SHP77 (cell line): ENCODE measurements around the gene BCL7B.
"Not testable (repeated sequence)": the region's sequence is repeated elsewhere in the genome, so short reads cannot be mapped to it uniquely, and the experiment has no call there.

Source experiments
- DNase-seq, 2 experiments: peaks; one replicate each; lab custom pipeline; 2025; lab: John Stamatoyannopoulos, UW

BCL7B gene

DNA sequence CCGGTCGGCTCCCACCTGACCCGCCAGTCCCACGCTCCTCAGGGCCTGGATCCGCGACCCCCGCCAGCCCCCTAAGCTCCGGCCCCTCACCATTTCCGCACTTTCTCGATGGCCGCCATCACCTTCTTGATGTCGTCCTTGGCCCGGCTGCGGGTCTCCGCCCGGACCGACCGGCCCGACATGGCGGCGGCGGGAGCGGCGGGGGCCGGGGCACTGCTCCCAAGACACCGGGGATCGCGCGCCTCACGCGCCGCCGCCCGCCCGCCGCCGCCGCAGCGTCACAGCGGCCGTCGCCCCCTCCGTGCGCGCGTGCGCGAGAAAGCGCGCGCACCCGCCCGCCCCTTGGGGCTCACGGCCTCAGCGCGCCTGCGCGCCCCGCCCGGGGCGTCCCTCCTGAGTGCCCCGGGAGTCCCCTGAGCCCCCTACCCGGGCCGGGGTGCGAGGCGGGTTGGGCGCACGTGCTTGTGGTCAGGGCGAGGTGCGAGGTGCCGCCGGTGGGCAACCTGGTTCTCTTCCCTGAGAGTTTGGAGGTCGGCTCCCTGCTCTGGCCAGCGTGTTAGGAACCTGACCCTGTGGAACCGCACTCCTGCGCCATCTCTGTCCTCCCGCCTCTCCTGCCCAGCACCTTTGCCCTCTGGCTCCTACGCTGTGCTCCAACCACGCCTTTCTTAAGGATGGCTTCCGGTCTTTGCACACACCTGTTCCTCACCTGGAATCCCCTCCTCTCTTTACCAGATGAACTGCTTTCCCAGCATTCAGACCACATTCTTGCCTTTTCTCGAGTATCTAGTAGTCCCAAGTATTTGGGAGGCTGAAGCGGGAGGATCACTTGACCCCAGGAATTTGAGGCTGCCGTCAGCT lies at the start of gene BCL7B:
TSS of gene BCL7B (minus strand) at position 294 of the 861 bp plus-strand sequence. CDS start at position 182, 112 bp downstream.
- DNase-seq, result peak; percentile 24 to 56

DNA sequence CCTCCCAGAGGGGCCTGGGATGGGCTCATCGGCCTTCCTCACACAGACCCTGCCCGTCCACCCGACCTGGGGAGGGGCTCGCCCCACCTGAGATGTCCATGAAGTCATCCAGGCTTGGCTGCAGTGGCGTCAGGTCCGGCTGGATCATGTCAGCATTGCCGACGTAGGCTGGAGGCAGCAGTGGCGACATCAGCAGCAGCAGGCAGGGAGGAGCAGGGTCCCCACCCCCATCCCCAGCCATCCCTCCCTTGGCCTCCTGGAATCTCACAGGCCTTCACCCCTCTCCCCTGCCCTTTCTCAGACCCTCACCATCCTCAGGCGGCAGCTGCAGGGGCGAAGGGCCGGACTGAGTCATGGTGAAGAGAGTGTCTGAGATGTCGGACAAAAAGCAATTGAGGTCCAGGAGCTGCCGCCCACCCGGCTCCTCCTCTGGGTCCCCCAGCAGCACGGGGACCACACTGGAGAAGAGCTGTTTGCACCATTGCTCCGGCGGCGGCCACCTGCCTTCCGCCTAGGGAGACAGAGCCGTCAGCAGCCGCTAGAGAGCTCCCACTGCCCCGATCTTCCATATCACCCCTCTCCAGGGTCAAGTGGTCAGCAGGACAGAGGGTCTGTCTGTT lies 48.2 kb upstream of the BCL7B start:
- no peak for DNase-seq

DNA sequence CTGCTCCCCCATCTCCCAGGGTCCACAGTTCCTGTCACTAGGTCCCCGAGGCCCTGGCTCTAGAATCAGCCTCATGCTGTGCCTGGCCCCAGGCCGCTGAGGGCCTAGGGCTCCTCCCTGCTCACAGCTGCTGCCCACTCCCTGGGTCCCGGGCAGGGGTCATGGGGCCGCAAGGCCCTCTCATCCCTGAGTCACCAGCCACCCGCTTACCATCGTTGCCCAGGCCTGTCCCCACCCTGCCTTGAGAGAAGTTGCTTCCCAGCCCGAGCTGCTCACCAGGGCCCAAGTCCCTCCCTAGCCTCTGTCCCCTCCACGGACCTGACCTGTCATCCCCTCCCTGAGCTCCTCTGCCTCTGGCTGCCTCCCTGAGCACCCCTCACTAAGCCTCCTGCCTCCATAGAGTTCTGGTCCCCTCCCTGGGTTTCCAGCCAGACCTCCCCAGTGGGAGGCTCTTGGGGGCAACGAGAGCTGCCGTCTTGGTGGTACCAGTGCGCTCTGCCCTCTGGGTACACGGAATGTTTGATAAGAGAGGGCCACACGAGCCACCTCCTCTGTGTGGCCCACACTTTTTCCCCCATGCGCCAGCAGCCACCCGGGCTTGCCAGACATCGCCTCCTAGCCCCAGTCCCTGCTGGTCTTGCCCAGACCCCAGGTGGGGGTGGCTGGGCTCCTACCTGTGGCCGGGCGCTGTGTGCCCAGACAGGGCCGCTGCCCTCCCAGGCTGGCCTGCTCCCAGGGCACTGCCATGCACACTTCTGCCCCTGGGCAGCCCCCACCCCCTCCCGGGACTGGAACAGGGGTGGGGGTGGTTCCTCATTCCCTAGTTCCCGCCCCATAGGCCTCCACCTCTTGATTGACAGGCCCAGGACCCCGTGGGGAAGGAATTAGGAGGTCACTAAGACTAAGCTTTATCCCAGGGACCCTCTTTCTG lies 45.5 kb upstream of the BCL7B start:
- no peak for DNase-seq

DNA sequence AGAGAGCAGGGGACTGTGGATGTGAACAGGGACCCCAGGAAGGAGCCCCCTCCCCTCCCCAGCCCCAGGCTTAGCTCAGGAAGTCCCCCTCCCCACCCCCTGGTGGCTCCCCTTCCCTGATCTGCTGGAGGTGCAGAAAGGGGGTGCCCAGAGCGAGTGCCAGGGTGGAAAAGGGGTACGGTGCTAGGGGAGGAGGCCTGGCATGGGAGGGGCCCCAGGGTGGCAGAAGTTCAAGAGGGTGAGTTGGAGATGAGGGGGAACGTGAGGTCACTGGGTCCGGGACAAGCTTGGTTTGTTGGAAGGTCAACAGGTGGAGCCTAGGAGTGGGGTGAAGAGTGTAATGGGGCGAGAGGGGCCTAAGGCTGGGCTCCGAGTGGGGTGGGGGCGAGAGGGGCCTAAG lies 42.4 kb upstream of the BCL7B start:
- no peak for DNase-seq

DNA sequence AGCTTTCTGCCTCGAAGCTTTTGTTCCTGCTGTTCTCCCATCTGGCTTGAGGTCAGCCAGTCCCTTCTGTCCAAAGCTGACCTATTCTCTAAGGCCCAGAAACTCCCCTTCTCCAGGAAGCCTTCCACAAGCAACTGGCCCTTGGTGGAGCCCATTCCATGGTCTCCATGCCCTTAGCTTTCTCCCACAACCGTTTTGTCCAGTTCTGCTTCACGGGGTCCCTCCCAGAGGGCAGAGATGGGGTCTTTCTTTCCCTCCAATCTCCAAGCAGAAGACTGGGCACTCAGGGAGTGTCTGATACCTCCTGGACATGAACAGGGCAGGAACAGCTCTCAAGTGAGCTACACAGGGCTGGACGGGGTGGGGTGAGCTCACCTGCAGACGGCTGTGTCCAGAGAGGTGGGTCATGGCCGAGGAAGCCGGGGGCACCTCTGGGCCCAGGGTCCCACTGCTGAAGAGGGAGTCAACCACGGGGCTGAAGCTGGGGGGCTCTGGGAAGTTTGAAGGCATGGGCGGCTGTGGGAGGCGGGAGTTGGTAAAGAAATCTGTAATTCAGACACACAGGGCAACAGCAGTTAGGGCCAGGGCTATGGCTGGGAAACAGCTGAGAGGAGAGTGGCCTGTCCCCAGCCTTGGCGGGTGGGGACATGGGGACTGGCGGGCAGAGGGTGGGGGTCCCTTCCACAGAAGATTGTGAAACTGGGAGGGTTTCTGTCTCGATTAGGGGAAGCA lies 41.8 kb upstream of the BCL7B start:
- DNase-seq, result no peak

DNA sequence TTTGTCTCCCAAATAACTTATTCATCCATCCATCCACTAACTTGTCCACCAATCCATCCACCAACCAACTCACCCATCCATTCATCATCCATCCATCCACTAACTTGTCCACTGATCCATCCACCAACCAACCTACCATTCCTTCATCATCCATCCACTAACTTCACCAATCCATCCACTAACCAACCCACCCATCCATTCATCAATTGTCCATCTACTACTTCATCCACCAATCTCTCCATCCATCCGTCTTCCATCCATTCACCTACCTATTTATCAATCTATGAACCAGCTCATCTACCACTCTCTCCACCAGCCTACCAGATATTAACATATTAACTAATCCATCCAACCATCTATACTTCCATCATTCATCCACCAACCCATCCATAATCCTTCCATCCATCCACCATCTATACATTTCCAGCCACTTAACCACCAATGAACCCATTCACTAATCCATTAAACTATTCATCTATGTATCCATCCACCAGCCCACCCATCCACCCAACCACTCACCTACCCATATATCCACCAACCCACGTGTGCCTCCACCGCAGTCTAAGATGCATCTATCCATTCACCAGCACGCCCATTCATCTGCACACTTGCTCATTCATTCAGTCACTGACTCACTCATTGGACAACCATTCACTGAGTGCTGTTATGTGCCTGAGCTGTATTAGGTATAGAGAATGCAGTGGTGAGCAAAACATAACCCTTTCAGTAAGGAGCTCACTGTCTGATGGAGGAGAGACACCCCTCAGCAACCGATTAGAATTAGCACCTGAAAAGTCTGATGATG lies 40.7 kb upstream of the BCL7B start:
- DNase-seq, result no peak

DNA sequence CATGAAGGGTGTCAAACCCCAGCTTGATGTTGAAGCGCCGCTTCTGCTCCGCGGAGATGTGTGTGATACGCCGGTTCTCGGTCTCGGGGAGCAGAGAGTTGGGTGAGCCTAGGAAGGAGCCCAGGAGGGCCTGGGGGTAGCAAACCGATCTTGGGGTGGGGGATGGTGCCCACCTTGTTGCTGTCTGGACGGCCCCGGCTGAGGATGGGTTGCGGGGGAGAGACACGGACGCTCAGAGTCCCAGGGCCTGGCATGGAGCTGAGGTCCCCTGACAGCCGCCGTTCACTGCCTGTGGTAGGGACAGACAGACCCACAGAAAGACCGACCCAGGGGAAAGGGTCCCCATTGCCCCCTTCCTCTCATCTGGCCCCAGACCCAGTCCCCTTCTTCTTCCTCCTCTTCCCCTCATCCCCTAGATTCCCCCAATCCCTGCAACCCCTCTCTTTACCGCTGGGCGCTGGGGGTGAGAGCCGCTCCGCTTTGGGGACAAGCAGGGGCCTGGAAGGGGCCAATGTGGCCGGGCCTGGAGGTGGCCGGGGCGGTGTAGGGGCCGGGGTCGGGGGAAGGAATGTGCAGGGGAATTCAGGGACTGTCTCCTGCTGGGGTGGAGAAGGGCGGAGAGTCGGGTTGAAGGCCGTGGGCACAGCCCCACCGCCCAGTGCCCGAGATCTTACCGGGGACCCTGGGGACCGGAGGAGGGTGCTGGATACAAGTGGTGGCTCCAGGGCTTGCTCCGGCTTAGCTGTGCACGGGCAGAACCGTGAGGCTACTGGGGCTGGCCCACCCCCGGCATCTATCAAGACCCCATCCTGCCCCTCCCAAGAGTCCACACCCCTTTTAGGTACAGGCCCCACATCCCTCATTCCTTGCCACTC lies 38.9 kb upstream of the BCL7B start:
- DNase-seq, result no peak

DNA sequence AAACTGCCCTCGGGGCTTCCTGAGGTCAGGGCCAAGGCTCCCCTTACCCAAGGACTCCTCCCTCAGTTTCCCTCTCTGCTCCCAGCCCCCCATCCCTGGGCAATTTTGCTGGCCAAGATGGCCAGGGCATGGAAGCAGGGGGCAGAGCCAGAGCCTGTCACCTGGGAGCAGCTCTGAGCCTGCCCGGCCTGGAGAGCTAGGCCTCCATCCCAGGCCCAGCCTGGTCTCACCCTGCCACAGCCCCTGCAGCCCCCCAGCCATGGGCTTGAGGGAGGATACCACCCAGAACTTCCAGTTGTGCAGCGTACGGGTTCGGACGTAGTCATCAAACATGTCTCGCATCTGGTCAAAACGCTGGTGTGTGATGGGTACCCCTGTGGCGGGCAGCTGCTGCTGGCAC lies 37.9 kb upstream of the BCL7B start:
- no peak for DNase-seq

DNA sequence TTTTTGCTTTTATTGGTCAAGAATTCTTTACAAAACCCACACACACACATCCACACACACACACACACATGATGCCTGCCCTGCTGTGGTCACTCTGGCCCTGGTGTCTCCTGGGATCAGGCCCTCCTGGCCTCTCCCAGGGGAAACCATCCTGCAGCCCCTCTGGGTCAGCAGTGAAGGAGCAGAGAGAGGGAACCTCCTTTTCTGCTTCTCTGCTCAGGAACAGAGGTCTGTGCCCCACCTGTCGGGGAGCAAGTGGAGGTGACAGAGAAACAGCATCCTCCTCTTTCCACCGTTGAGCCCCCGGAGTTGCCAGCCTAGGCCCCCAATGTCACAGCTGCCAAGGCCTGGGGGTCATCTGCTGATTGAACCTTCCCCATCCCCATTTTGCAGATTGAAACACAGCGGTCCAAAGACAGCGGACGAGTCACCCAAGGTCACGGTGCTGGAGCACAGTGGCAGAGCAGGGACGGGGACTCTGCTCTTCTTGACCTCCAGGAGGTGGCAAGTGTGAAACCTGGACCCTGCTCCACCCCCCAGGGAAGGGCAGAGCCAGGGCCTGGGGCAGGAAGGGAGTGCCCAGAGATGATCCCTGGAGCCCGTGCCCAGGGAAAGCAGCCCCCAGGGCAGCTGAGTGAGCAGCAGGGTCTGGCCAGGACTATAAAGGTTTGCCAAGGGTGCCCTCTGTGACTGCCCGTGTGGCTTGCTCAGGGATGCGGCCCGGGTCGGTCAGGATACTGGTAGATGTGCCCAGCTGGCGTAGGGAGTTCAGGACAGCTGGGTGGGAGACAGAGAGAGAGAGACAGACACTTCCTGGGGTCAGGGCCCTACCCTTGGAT lies 35.9 kb upstream of the BCL7B start:
- no peak for DNase-seq

DNA sequence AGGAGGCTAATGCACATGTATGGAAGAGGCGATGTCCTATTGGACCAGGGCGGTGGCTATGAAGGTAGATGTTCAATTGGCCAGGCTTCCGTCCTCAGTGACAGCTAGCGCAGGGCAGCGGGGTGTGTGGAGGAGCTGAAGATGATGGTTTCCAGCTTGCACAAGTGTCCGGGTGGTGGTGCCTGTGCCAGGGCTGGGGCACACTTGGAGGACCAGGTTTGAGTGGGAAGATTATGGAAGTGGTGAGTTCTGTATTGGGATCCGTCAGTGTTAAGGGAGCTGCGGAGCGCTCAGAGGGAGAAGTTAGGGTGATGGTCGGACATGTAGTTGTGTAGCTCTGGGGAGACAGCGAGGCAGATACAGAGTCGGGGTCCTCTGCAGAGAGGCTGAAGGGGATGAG lies 29.4 kb upstream of the BCL7B start:
- DNase-seq, result peak in 1 of 2 experiments; percentile 17

DNA sequence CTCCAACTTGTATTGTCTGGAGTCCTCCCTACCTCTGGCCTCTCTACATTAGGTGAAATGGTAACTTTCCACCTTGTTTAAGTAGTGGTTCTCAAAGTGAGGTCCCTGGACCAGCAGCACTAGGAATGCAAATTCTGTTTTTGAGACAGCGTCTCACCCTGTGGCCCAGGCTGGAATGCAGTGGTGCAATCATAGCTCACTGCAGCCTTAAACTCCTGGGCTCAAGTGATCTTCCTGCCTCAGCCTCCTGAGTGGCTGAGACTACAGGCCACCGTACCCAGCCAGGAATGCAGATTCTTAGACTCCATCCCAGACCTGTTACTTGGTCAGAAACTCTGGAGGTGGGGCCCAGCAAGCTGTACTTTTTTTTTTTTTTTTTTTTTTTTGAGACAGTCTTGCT lies 27.7 kb upstream of the BCL7B start:
- DNase-seq, result no peak

DNA sequence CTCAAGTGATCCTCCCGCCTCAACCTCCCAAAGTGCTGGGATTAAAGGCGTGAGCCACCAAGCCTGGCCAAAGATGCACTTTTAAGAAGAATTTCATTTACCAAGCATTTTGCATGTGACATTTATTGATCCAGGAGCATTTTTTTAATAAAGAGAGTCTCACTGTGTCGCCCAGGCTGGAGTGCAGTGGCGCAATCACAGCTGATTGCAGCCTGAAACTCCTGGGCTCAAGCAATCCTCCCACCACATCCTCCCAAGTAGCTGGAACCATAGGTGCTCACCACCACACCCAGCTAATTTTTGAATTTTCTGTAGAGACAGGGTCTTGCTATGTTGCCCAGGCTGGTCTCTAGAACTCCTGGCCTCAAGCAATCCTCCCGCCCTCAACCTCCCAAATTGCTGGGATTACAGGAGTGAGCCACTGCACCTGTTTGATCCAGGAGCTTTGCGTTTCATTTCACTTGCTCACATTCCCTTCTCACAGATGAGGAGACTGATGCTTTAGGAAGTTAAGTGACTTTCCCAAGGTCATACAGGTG lies 25.2 kb upstream of the BCL7B start:
- no peak for DNase-seq

DNA sequence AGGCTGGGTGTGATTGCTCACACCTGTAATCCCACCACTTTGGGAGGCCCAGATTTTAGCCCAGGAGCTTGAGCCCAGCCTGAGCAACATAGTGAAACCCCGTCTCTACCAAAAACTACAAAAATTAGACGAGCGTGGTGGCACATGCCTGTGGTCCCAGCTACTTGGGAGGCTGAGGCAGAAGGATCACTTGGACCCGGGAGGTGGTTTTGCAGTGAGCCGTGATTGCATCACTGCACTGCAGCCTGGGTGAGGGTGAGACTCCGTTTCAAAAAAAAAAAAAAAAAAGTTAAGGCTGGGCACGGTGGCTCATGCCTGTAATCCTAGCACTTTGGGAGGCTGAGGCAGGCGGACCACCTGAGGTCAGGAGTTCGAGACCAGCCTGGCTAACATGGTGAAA lies 23.5 kb upstream of the BCL7B start:
- not testable (repeated sequence) for DNase-seq

DNA sequence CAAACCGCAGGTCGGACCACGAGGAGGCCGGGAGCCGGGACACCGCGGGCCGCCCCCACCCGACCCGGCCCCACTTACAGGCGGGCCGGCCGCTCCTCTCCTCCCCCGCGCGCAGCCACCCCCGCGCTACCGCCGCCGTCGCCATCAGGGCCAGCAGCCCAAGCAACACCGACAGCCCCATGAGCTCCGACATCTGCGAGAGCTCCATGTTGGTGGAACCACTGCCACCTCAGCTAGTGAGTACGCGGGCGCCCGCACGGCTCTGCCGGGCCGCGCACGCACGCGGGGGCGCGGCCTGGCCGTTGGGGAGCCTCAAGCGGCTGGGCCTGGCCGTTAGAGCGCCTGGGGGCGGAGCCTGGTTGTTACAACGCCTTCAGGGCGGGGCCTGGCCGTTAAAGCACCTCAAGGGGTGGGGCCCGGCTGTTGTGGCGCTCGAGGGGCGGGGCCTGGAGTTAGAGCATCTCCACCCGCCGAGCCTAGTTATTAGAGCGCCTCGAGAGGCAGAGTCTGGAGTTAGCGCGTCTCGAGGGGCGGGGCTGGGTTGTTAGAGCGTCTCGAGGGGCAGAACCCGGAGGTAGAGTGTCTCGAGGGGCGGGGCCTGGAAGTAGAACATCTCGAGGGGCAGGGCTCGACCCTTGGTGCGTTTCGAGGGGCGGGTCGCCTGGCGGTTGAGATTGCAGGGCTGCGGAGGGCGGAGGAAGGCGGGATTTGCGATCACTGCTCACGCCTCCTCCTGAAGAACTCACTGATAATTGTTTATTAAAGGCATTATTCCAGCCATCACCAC lies 21.0 kb upstream of the BCL7B start, which contains the start of gene TBL2:
TSS of gene TBL2 (minus strand) at position 238 of the 787 bp plus-strand sequence. CDS start at position 208, 30 bp downstream.
- peak; percentile 96 to 97 for DNase-seq

DNA sequence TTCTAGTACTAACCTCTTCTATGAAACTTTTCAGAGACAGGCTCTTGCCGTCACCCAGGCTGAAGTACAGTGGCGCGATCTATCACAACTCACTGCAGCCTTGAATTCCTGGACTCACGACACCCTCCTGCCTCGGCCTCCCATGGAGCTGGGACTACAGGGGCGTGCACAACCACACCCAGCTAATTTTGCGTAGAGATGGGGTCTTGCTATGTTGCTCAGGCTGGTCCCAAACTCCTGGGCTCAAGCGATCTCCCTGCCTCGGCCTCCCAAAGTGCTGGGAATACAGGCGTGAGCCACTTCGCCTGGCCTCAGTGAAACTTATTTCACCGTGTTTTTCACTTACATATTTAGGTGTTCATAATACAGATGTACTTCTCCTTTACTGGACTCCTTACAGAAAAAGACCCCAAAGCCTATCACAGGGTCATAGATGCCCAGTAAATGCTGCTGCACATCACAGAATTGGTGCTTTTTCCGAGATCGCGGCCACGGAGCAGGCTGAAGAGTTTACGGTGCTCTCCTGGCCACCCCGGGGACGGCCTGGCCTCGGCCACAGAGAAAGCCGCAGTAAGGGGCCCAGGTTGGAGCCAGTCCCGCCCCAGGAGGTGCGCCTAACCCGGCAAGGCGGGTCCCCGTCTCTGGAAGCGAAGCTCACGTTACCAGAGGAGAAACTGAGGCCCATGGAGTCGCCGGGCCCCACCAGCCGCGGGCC lies 20.3 kb upstream of the BCL7B start:
- DNase-seq, result no peak

DNA sequence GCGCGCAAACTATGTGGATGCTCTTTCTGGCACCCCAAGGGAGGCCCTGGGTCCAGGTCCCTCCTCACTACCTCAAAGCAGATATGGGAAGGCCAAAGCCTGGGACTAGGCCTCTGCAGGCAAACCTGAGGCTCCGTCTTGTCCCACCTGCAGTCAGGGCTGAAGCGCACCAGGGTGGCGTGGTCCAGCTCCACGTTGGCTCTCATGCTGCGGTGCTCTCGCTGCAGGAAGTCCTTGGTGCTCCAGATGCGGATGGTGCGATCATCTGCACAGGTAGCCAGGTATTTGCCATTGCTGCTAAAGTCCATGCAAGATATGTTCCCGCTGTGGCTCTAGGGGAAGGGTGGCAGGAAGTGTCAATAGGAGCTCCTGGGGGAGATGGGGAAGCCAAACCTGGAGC lies 16.3 kb upstream of the BCL7B start:
- no peak for DNase-seq

DNA sequence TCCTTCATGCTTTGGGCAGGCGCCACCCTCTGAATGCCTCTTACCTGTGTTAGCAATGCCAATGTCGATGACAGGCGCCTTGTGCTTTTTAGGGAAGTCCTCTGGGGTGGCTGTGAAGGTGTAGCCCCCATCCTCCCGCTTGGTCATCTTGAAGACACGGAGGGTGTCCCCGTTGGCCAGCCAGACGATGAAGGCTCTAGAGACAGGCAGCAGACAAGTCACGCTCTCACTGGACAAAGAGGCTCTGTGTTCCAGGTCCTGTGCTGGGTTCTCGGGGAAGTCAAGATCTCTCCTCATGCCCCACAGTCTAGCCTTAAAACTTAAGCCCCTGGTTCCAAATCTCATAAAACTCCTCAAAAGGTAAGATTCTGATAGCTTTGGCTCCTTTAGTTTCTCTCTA lies 15.8 kb upstream of the BCL7B start:
- no peak for DNase-seq
